Stomach smooth muscle (tissue), 2 donors: ENCODE data around the gene ZNF524.

ENCODE experiments used
- H3K27ac ChIP-seq: one replicate; pipeline ENCODE4 v1.7.0; 2013; ENCODE audit warnings: mild to moderate bottlenecking, low read length, inconsistent platforms
- H3K27me3 ChIP-seq, 2 donors: one replicate each; pipeline ENCODE4 v1.7.0; 2013; ENCODE audit warnings: low read length in 2 of 2; ENCODE audit not compliant: insufficient read depth in 2 of 2, control insufficient read depth in 1 of 2
- H3K36me3 ChIP-seq, 2 donors: one replicate each; pipeline ENCODE4 v1.7.0; 2013; ENCODE audit warnings: low read length in 2 of 2; ENCODE audit not compliant: control insufficient read depth in 2 of 2, insufficient read depth in 2 of 2
- H3K4me1 ChIP-seq: one replicate; pipeline ENCODE4 v1.7.0; 2013; ENCODE audit warnings: low read length; ENCODE audit not compliant: control insufficient read depth, insufficient read depth
- H3K4me3 ChIP-seq, 2 donors: one replicate each; pipeline ENCODE4 v1.7.0; 2013; ENCODE audit warnings: low read length in 2 of 2
- H3K9ac ChIP-seq, 2 donors: one replicate each; pipeline ENCODE4 v1.7.0; 2013; ENCODE audit warnings: low read length in 2 of 2, mild to moderate bottlenecking in 1 of 2
- H3K9me3 ChIP-seq, 2 donors: one replicate each; pipeline ENCODE4 v1.7.0; 2013; ENCODE audit warnings: low read length in 2 of 2; ENCODE audit not compliant: control insufficient read depth in 2 of 2
- donor health status: healthy.
- donor health status: Pancreatic carcinoma.

Gene ZNF524

DNA sequence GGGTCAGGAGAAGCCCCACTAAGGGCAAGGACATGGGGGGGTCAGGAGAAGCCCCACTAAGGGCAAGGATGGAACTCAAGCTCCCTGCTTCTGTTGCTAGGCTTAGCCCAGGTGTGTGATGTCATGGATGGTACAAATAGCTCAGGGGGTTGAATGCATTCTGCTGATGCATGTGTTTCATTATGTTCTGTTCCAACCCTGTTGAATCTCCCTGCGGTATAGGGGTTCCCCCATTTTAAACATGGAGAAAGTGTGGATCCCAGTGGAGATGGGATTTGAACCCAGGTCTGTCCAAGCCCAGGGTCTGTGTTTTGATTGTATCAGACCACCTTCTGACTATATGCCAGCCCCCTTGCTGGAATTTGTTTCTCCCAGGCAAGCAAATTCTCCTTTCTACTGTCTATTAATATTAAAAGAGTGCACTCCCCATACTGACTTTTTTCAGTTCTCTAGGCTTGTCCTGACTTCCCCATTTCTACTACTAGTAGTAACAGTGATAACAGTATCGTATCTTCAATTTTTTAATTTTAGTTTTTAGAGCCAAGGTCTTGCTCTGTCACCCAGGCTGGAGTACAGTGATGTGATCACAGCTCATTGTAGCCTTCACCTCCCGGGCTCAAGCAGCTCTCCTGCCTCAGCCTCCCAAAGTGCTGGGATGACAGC lies 12.0 kb downstream of the ZNF524 start:
- Histone ChIP-seq H3K27me3 (no peaks in the 10 kb centered on the region), H3K4me3 (no peak overlapping the region), H3K9me3 (no peaks in the 10 kb centered on the region), H3K36me3 (peaks cover 18 to 20% of the 10 kb centered on the region in 2 donors), H3K4me1 (peaks cover 18% of the 10 kb centered on the region), H3K27ac (no peak overlapping the region), H3K9ac (no peak overlapping the region)

GRCh38 chr19:55613396-55613795 lies 13.3 kb downstream of the ZNF524 start:
- Histone ChIP-seq H3K27me3 (no peaks in the 10 kb centered on the region), H3K4me3 (no peak overlapping the region), H3K27ac (no peak overlapping the region), H3K9ac (no peak overlapping the region), H3K4me1 (peaks cover 10% of the 10 kb centered on the region), H3K36me3 (peaks cover 23 to 24% of the 10 kb centered on the region in 2 donors), H3K9me3 (no peaks in the 10 kb centered on the region)

- Histone ChIP-seq H3K36me3 (peaks cover 23 to 24% of the 10 kb centered on the region in 2 donors), H3K27ac (no peak overlapping the region), H3K4me1 (peaks cover 10% of the 10 kb centered on the region), H3K4me3 (no peak overlapping the region), H3K9me3 (no peaks in the 10 kb centered on the region), H3K9ac (no peak overlapping the region), H3K27me3 (no peaks in the 10 kb centered on the region)
These were observed 14.0 kb downstream of the ZNF524 start for GRCh38 chr19:55613930-55614710.

- Histone ChIP-seq H3K27ac (no peak overlapping the region), H3K4me1 (peaks cover 10% of the 10 kb centered on the region), H3K9ac (no peak overlapping the region), H3K36me3 (peaks cover 15 to 21% of the 10 kb centered on the region in 2 donors), H3K4me3 (no peak overlapping the region), H3K27me3 (no peaks in the 10 kb centered on the region), H3K9me3 (no peaks in the 10 kb centered on the region)
These were observed 14.8 kb downstream of the ZNF524 start for GRCh38 chr19:55614711-55615542.

DNA sequence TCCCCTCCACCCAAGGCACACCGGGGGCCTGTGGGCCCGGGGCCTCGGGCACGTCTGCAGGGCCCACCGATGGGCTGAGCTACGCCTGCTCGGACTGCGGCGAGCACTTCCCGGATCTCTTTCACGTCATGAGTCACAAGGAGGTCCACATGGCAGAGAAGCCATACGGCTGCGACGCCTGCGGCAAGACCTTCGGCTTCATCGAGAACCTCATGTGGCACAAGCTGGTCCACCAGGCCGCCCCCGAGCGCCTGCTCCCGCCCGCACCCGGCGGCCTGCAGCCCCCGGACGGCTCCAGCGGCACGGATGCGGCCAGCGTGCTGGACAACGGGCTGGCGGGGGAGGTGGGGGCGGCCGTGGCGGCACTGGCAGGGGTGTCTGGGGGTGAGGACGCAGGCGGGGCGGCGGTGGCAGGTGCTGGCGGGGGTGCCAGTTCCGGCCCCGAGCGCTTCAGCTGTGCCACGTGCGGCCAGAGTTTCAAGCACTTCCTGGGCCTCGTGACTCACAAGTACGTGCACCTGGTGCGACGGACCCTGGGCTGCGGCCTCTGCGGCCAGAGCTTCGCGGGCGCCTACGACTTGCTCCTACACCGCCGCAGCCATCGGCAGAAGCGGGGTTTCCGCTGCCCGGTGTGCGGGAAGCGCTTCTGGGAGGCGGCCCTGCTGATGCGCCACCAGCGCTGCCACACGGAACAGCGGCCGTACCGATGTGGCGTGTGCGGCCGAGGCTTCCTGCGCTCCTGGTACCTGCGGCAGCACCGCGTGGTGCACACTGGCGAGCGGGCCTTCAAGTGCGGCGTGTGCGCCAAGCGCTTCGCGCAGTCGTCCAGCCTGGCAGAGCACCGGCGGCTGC lies 15.7 kb downstream of the ZNF524 start:
- Histone ChIP-seq H3K27me3 (no peaks in the 10 kb centered on the region), H3K36me3 (peaks cover 13 to 21% of the 10 kb centered on the region in 2 donors), H3K27ac (no peak overlapping the region), H3K9ac (no peak overlapping the region), H3K4me1 (peaks cover 9% of the 10 kb centered on the region), H3K4me3 (no peak overlapping the region), H3K9me3 (no peaks in the 10 kb centered on the region)

DNA sequence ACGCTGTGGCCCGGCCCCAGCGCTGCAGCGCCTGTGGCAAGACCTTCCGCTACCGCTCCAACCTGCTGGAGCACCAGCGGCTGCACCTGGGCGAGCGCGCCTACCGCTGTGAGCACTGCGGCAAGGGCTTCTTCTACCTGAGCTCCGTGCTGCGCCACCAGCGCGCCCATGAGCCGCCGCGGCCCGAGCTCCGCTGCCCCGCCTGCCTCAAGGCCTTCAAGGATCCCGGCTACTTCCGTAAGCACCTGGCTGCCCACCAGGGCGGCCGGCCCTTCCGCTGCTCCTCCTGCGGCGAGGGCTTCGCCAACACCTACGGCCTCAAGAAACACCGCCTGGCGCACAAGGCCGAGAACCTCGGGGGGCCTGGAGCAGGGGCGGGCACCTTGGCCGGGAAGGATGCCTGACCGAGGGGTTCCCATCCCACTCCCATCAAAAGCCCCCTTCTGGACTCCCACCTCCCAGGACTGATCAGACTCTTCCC lies 16.3 kb downstream of the ZNF524 start:
- Histone ChIP-seq H3K4me3 (no peak overlapping the region), H3K36me3 (peaks cover 13 to 22% of the 10 kb centered on the region in 2 donors), H3K9me3 (no peaks in the 10 kb centered on the region)

GRCh38 chr19:55617426-55617825 lies 17.3 kb downstream of the ZNF524 start:
- Histone ChIP-seq H3K9me3 (no peaks in the 10 kb centered on the region), H3K27me3 (no peaks in the 10 kb centered on the region), H3K27ac (no peak overlapping the region), H3K4me1 (no peaks in the 10 kb centered on the region), H3K4me3 (no peak overlapping the region), H3K36me3 (peaks cover 13 to 22% of the 10 kb centered on the region in 2 donors), H3K9ac (no peak overlapping the region)

More for the DNA sequence above, 16.3 kb downstream of the ZNF524 start:
- no peaks in the 10 kb centered on the region for H3K27me3 ChIP-seq
- H3K27ac ChIP-seq = no peak overlapping the region
- no peak overlapping the region for H3K9ac ChIP-seq
- peaks cover 4% of the 10 kb centered on the region for H3K4me1 ChIP-seq

DNA sequence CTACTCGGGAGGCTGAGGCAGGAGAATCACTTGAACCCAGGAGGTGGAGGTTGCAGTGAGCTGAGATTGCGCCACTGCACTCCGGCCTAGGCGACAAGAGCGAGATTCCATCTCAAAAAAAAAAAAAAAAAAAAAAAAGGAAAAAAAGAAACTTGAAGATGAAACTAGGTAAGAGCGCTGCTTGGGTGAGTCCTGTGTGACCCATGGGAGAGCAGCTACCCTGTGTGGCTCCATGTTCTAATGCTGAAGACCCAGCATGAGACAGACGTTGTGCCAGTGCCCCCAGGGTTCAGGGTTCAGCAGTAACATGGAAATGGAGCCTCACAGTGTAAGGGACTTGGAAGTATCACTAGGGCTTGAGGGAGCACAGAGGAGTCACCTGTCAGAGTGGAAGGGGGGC lies 18.3 kb downstream of the ZNF524 start:
- H3K36me3 ChIP-seq = peaks cover 13 to 20% of the 10 kb centered on the region in 2 donors
- no peaks in the 10 kb centered on the region for H3K4me1 ChIP-seq
- H3K27ac ChIP-seq = no peak overlapping the region
- no peaks in the 10 kb centered on the region for H3K9me3 ChIP-seq
- H3K9ac ChIP-seq = no peak overlapping the region
- H3K4me3 ChIP-seq = no peak overlapping the region
- no peaks in the 10 kb centered on the region for H3K27me3 ChIP-seq

- Histone ChIP-seq H3K9ac (no peak overlapping the region), H3K4me1 (no peaks in the 10 kb centered on the region), H3K36me3 (peaks cover 13 to 20% of the 10 kb centered on the region in 2 donors), H3K27ac (no peak overlapping the region), H3K9me3 (no peaks in the 10 kb centered on the region), H3K27me3 (no peaks in the 10 kb centered on the region), H3K4me3 (no peak overlapping the region)
These were observed 19.2 kb downstream of the ZNF524 start for GRCh38 chr19:55619286-55619685.
